ENCODE data around the gene SEMA6A. TPM values are rescaled to one million over a fixed set of nuclear protein-coding genes. Genes with fewer than 3 reads are reported as not detected.

Gene SEMA6A
- total RNA-seq, 2 experiments from 2014 or later: not detected

DNA sequence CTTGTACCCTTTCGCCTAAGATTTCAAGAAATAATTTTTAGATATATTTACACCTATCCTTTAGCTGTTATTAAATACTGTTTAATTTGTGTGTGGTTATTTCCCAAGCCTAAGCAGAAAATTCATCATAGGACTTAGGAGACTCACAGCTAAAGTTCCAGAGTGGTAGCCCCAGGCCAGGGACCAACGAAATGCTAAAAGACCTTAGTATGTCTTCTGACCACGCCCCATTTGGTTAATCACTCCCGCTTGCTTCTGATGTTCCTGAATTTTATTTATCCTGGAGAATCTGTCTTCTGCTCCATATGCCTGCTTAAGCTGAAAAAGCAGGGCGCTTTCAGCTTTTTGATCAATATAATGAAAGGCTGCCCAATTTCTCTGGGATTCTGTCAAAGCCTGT lies 18.7 kb upstream of the SEMA6A start:
- no peaks in the 10 kb centered on the region for H3K9me3 ChIP-seq (ENCODE audit: control insufficient read depth in 1 of 2, insufficient read depth in 1 of 2, low read length in 2 of 2)
- H3K27me3 Mint-ChIP-seq: no peaks in the 10 kb centered on the region
- peaks cover 0 to 2% of the 10 kb centered on the region in 2 experiments for H3K27me3 ChIP-seq (ENCODE audit: control insufficient read depth in 1 of 2, insufficient read depth in 2 of 2, low read length in 2 of 2)
- peaks cover 3% of the 10 kb centered on the region for H3K9me3 Mint-ChIP-seq
- ATAC-seq (ENCODE audit: poor library complexity) (no peak), DNase-seq (no peak)
- no peaks in the 10 kb centered on the region for H3K36me3 Mint-ChIP-seq (ENCODE audit: low read depth)
- intact Hi-C loops (cut with DNase I, micrococcal nuclease): no loop called here
- CTCF ChIA-PET: interaction anchor here (1.2 kb wide), 1 partner anchor 11 kb away, joined by 3 read pairs; no protein-coding TSS in a partner anchor
- no peaks in the 10 kb centered on the region for H3K4me1 ChIP-seq (ENCODE audit: insufficient read depth, low read length)
- no peak overlapping the region for H3K4me3 Mint-ChIP-seq
- H3K27ac ChIP-seq (ENCODE audit: low read depth in 1 of 2, low read length in 2 of 2): no peak overlapping the region
- POLR2A ChIA-PET: no interaction called here
- no peaks in the 10 kb centered on the region for H3K4me1 Mint-ChIP-seq (ENCODE audit: low read depth)
- TF ChIP-seq, protein P1, sequence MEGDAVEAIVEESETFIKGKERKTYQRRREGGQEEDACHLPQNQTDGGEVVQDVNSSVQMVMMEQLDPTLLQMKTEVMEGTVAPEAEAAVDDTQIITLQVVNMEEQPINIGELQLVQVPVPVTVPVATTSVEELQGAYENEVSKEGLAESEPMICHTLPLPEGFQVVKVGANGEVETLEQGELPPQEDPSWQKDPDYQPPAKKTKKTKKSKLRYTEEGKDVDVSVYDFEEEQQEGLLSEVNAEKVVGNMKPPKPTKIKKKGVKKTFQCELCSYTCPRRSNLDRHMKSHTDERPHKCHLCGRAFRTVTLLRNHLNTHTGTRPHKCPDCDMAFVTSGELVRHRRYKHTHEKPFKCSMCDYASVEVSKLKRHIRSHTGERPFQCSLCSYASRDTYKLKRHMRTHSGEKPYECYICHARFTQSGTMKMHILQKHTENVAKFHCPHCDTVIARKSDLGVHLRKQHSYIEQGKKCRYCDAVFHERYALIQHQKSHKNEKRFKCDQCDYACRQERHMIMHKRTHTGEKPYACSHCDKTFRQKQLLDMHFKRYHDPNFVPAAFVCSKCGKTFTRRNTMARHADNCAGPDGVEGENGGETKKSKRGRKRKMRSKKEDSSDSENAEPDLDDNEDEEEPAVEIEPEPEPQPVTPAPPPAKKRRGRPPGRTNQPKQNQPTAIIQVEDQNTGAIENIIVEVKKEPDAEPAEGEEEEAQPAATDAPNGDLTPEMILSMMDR (IDR thresholded peaks at IDR 0.05): no peak
- no peaks in the 10 kb centered on the region for H3K36me3 ChIP-seq (ENCODE audit: insufficient read depth, low read length)
- H3K27ac Mint-ChIP-seq: no peak overlapping the region
- no peak overlapping the region for H3K4me3 ChIP-seq (ENCODE audit: low read length)

GRCh38 chr5:116585227-116585626 lies 10.6 kb upstream of the SEMA6A start:
- H3K27me3 Mint-ChIP-seq: peaks cover 33% of the 10 kb centered on the region
- no peak for ATAC-seq (ENCODE audit: poor library complexity)
- no peak overlapping the region for H3K4me3 Mint-ChIP-seq
- H3K4me1 ChIP-seq (ENCODE audit: insufficient read depth, low read length): no peaks in the 10 kb centered on the region
- POLR2A ChIA-PET: no interaction called here
- no peaks in the 10 kb centered on the region for H3K36me3 ChIP-seq (ENCODE audit: insufficient read depth, low read length)
- no peaks in the 10 kb centered on the region for H3K9me3 ChIP-seq (ENCODE audit: control insufficient read depth in 1 of 2, insufficient read depth in 1 of 2, low read length in 2 of 2)
- no peak overlapping the region for H3K4me3 ChIP-seq (ENCODE audit: low read length)
- intact Hi-C loops (cut with DNase I, micrococcal nuclease): no loop called here
- CTCF ChIA-PET: no interaction called here
- no peak overlapping the region for H3K27ac Mint-ChIP-seq
- peaks cover 5 to 11% of the 10 kb centered on the region in 2 experiments for H3K27me3 ChIP-seq (ENCODE audit: control insufficient read depth in 1 of 2, insufficient read depth in 2 of 2, low read length in 2 of 2)
- H3K4me1 Mint-ChIP-seq (ENCODE audit: low read depth): no peaks in the 10 kb centered on the region
- TF ChIP-seq, protein P1 (IDR thresholded peaks at IDR 0.05): no peak
- DNase-seq: no peak
- H3K36me3 Mint-ChIP-seq (ENCODE audit: low read depth): no peaks in the 10 kb centered on the region
- H3K27ac ChIP-seq (ENCODE audit: low read depth in 1 of 2, low read length in 2 of 2): no peak overlapping the region
- H3K9me3 Mint-ChIP-seq: no peaks in the 10 kb centered on the region

GRCh38 chr5:116583862-116584222 lies 9.2 kb upstream of the SEMA6A start:
- no peaks in the 10 kb centered on the region for H3K9me3 ChIP-seq (ENCODE audit: control insufficient read depth in 1 of 2, insufficient read depth in 1 of 2, low read length in 2 of 2)
- H3K4me1 ChIP-seq (ENCODE audit: insufficient read depth, low read length): no peaks in the 10 kb centered on the region
- Mint-ChIP-seq H3K36me3 (ENCODE audit: low read depth) (no peaks in the 10 kb centered on the region), H3K4me3 (no peak overlapping the region), H3K9me3 (no peaks in the 10 kb centered on the region), H3K4me1 (ENCODE audit: low read depth) (no peaks in the 10 kb centered on the region), H3K27ac (no peak overlapping the region), H3K27me3 (peaks cover 40% of the 10 kb centered on the region)
- H3K36me3 ChIP-seq (ENCODE audit: insufficient read depth, low read length): no peaks in the 10 kb centered on the region
- H3K27ac ChIP-seq (ENCODE audit: low read depth in 1 of 2, low read length in 2 of 2): no peak overlapping the region
- DNase-seq (no peak), ATAC-seq (ENCODE audit: poor library complexity) (no peak)
- H3K27me3 ChIP-seq (ENCODE audit: control insufficient read depth in 1 of 2, insufficient read depth in 2 of 2, low read length in 2 of 2): peaks cover 5 to 11% of the 10 kb centered on the region in 2 experiments
- intact Hi-C loops (cut with DNase I, micrococcal nuclease): no loop called here
- CTCF ChIA-PET: no interaction called here
- no peak overlapping the region for H3K4me3 ChIP-seq (ENCODE audit: low read length)
- POLR2A ChIA-PET: no interaction called here
- TF ChIP-seq, protein P1 (IDR thresholded peaks at IDR 0.05): no peak
